T-cell (primary cell): ENCODE results near the gene KIDINS220. TPM values are rescaled to one million over a fixed set of nuclear protein-coding genes. Genes with fewer than 3 reads are reported as not detected.

ENCODE experiments used
- ATAC-seq, 4 experiments: fragments of 200-7000 bp in 3 of 4; fragments of 150-1000 bp in 1 of 4; cut with Tn5 transposase; replicated peaks in 1 of 4; 1 replicate in 3 of 4; 2 replicates in 1 of 4; pipeline ENCODE4 v1.10.0; 2021; ENCODE audit warnings: moderate library complexity in 3 of 4, mild to moderate bottlenecking in 2 of 4, moderate number of reproducible peaks in 1 of 4
- CTCF ChIA-PET, 2 donors: fragments of 300-600 bp; sonication (Branson Sonifier 250); formaldehyde crosslinking; loops; one replicate each; lab custom pipeline; 2022; ENCODE audit warnings: antibody characterized with exemption in 2 of 2; lab: Charles Lee
- POLR2A ChIA-PET, 2 donors: fragments of 300-600 bp; sonication (Branson Sonifier 250); formaldehyde crosslinking; loops; one replicate each; lab custom pipeline; 2022; ENCODE audit warnings: antibody characterized with exemption in 2 of 2; lab: Charles Lee
- DNase-seq, 35 experiments: peaks; one replicate each; pipeline versions ENCODE4 v3.0.0 to v3.0.0-alpha.2; 2013 to 2023
- H3K27ac ChIP-seq: one replicate; pipeline ENCODE4 v1.5.1; 2013; ENCODE audit warnings: low read length
- H3K27me3 ChIP-seq, 2 experiments: replicated peaks in 1 of 2; 1 replicate in 1 of 2; 2 replicates in 1 of 2; pipeline versions ENCODE4 v1.6.1 to v1.7.0; 2013; ENCODE audit warnings: low read length in 1 of 2, mixed read lengths in 1 of 2; ENCODE audit not compliant: control insufficient read depth in 2 of 2, insufficient read depth in 2 of 2; ENCODE audit errors: extremely low read depth in 1 of 2
- H3K36me3 ChIP-seq, 2 donors: 1 replicate in 1 of 2; 2 replicates in 1 of 2; pipeline versions ENCODE4 v1.6.1 to v1.7.0; 2013; ENCODE audit warnings: low read length in 1 of 2; ENCODE audit not compliant: control insufficient read depth in 2 of 2, insufficient read depth in 1 of 2; ENCODE audit errors: extremely low read depth in 1 of 2
- H3K4me1 ChIP-seq, 2 experiments: 1 replicate in 1 of 2; 2 replicates in 1 of 2; pipeline versions ENCODE4 v1.6.1 to v1.7.0; 2013; ENCODE audit warnings: low read length in 2 of 2, mixed read lengths in 1 of 2; ENCODE audit not compliant: insufficient read depth in 2 of 2, control insufficient read depth in 1 of 2; ENCODE audit errors: extremely low read depth in 1 of 2
- H3K4me3 ChIP-seq, 2 donors: 1 replicate in 1 of 2; 2 replicates in 1 of 2; pipeline versions ENCODE4 v1.5.1 to v1.7.0; 2013; ENCODE audit warnings: mild to moderate bottlenecking in 2 of 2, low read length in 1 of 2, moderate library complexity in 1 of 2; ENCODE audit not compliant: control insufficient read depth in 1 of 2; ENCODE audit errors: extremely low read depth in 1 of 2
- H3K9me3 ChIP-seq: 2 replicates; pipeline ENCODE4 v1.7.0; 2013
- H3K27ac Mint-ChIP-seq, 2 donors: one replicate each; pipeline ENCODE4 v1.8.0; 2020 to 2021; ENCODE audit warnings: mild to moderate bottlenecking in 2 of 2, mixed read lengths in 2 of 2
- H3K27me3 Mint-ChIP-seq, 2 donors: one replicate each; pipeline ENCODE4 v1.8.0; 2021 to 2022; ENCODE audit warnings: mixed read lengths in 2 of 2
- H3K36me3 Mint-ChIP-seq: one replicate; pipeline ENCODE4 v1.8.0; 2021; ENCODE audit warnings: mixed read lengths
- H3K4me1 Mint-ChIP-seq, 3 donors: one replicate each; pipeline ENCODE4 v1.8.0; 2020 to 2022; ENCODE audit warnings: mixed read lengths in 3 of 3, mild to moderate bottlenecking in 1 of 3
- H3K4me3 Mint-ChIP-seq, 3 donors: one replicate each; pipeline ENCODE4 v1.8.0; 2020 to 2022; ENCODE audit warnings: mild to moderate bottlenecking in 3 of 3, mixed read lengths in 3 of 3, moderate library complexity in 3 of 3
- H3K9me3 Mint-ChIP-seq, 3 donors: one replicate each; pipeline ENCODE4 v1.8.0; 2020 to 2022; ENCODE audit warnings: mixed read lengths in 3 of 3
- WGBS: methylation state at CpG from one replicate; pipeline ENCODE4 v1.1.5; 2013; ENCODE audit warnings: missing lambda C conversion rate; ENCODE audit not compliant: insufficient coverage; 5-methylcytosine and 5-hydroxymethylcytosine counted together
- total RNA-seq, 35 experiments: library from RNA in 6 of 35; stranded (reverse) in 6 of 35; fragments of 120-200 nt in 1 of 35; gene quantifications; one replicate each; pipeline versions ENCODE4 v1.2.1 to v1.2.4 and lab custom pipeline; 2013 to 2026

Gene KIDINS220
- total RNA-seq, 5 donors from 2014 or later (not counting 1 experiment from before 2014, with no cell fraction given): 40.0 to 50.0 (median 42.7) TPM

- no peak for ATAC-seq
- no peaks in the 10 kb centered on the region for H3K4me1 Mint-ChIP-seq
- H3K27ac Mint-ChIP-seq: no peak overlapping the region
- H3K36me3 Mint-ChIP-seq: peaks cover 31% of the 10 kb centered on the region
- WGBS: 100% methylated on average over 5 of the region's 7 CpGs
- Histone ChIP-seq H3K27ac (no peak overlapping the region), H3K27me3 (no peaks in the 10 kb centered on the region), H3K4me1 (no peaks in the 10 kb centered on the region), H3K4me3 (no peak overlapping the region), H3K9me3 (no peaks in the 10 kb centered on the region), H3K36me3 (peaks cover 0 to 15% of the 10 kb centered on the region in 2 donors)
- H3K4me3 Mint-ChIP-seq: no peak overlapping the region
- CTCF ChIA-PET: no interaction called here
- DNase-seq: no peak
- POLR2A ChIA-PET: no interaction called here
- no peaks in the 10 kb centered on the region for H3K27me3 Mint-ChIP-seq
- no peaks in the 10 kb centered on the region for H3K9me3 Mint-ChIP-seq
These were observed 111.6 kb downstream of the KIDINS220 start for GRCh38 chr2:8725838-8726237.

GRCh38 chr2:8722986-8723385 is 114.4 kb downstream of the KIDINS220 start:
- H3K27ac Mint-ChIP-seq: no peak overlapping the region
- Histone ChIP-seq H3K9me3 (no peaks in the 10 kb centered on the region), H3K27me3 (no peaks in the 10 kb centered on the region), H3K36me3 (no peaks in the 10 kb centered on the region), H3K27ac (no peak overlapping the region), H3K4me3 (no peak overlapping the region), H3K4me1 (no peaks in the 10 kb centered on the region)
- H3K36me3 Mint-ChIP-seq: peaks cover 5% of the 10 kb centered on the region
- 100% methylated on average over 3 of the region's 10 CpGs for WGBS
- H3K27me3 Mint-ChIP-seq: no peaks in the 10 kb centered on the region
- ChIA-PET POLR2A (no interaction called here), CTCF (no interaction called here)
- no peaks in the 10 kb centered on the region for H3K9me3 Mint-ChIP-seq
- DNase-seq: no peak
- H3K4me3 Mint-ChIP-seq: no peak overlapping the region
- no peak for ATAC-seq
- H3K4me1 Mint-ChIP-seq: no peaks in the 10 kb centered on the region

- H3K27me3 ChIP-seq: no peaks in the 10 kb centered on the region
- no peaks in the 10 kb centered on the region for H3K27me3 Mint-ChIP-seq
- no peaks in the 10 kb centered on the region for H3K4me1 ChIP-seq
- ChIA-PET POLR2A (interaction anchor here (0.6 kb wide), 2 partner anchors 37 to 1565 kb away, joined by 3 to 7 read pairs; no protein-coding TSS in a partner anchor), CTCF (no interaction called here)
- H3K36me3 Mint-ChIP-seq: peaks cover 2% of the 10 kb centered on the region
- no peaks in the 10 kb centered on the region for H3K36me3 ChIP-seq
- H3K9me3 ChIP-seq: no peaks in the 10 kb centered on the region
- DNase-seq (no peak), ATAC-seq (no peak)
- no peak overlapping the region for H3K4me3 ChIP-seq
- WGBS: 100% methylated on average over 3 of the region's 3 CpGs
- H3K9me3 Mint-ChIP-seq: no peaks in the 10 kb centered on the region
- H3K4me3 Mint-ChIP-seq: no peak overlapping the region
- no peak overlapping the region for H3K27ac ChIP-seq
- no peak overlapping the region for H3K27ac Mint-ChIP-seq
- no peaks in the 10 kb centered on the region for H3K4me1 Mint-ChIP-seq
These were observed 116.0 kb downstream of the KIDINS220 start for GRCh38 chr2:8721410-8721809.

GRCh38 chr2:8720741-8721140 is 116.7 kb downstream of the KIDINS220 start:
- Histone ChIP-seq H3K36me3 (no peaks in the 10 kb centered on the region), H3K4me3 (no peak overlapping the region), H3K9me3 (no peaks in the 10 kb centered on the region), H3K4me1 (no peaks in the 10 kb centered on the region), H3K27ac (no peak overlapping the region), H3K27me3 (no peaks in the 10 kb centered on the region)
- Mint-ChIP-seq H3K27ac (no peak overlapping the region), H3K27me3 (peaks cover 3 to 4% of the 10 kb centered on the region in 2 donors), H3K4me1 (no peaks in the 10 kb centered on the region), H3K36me3 (no peaks in the 10 kb centered on the region), H3K4me3 (no peak overlapping the region), H3K9me3 (peaks cover under 1 to 5% (median 2%) of the 10 kb centered on the region in 3 donors)
- POLR2A ChIA-PET: no interaction called here
- CTCF ChIA-PET: no interaction called here
- WGBS: no CpG with 5 or more reads among the region's 3 CpGs
- no peak for DNase-seq
- no peak for ATAC-seq

GRCh38 chr2:8719528-8719927 is 117.9 kb downstream of the KIDINS220 start:
- H3K27ac Mint-ChIP-seq: no peak overlapping the region
- CTCF ChIA-PET: no interaction called here

GRCh38 chr2:8714971-8715370 is 122.4 kb downstream of the KIDINS220 start:
- no peak overlapping the region for H3K27ac Mint-ChIP-seq
- H3K4me1 Mint-ChIP-seq: no peaks in the 10 kb centered on the region
- H3K27me3 Mint-ChIP-seq: peaks cover 12 to 15% of the 10 kb centered on the region in 2 donors
- no peaks in the 10 kb centered on the region for H3K9me3 ChIP-seq
- no peak for DNase-seq
- H3K36me3 ChIP-seq: no peaks in the 10 kb centered on the region
- no peak overlapping the region for H3K4me3 Mint-ChIP-seq
- ATAC-seq: no peak
- peaks cover 0 to 15% of the 10 kb centered on the region in 2 experiments for H3K27me3 ChIP-seq
- H3K9me3 Mint-ChIP-seq: peaks cover 3 to 8% (median 4%) of the 10 kb centered on the region in 3 donors
- no peak overlapping the region for H3K4me3 ChIP-seq
- H3K27ac ChIP-seq: no peak overlapping the region
- CTCF ChIA-PET: no interaction called here
- H3K36me3 Mint-ChIP-seq: no peaks in the 10 kb centered on the region
- 78% methylated on average over 4 of the region's 5 CpGs for WGBS
- POLR2A ChIA-PET: no interaction called here
- no peaks in the 10 kb centered on the region for H3K4me1 ChIP-seq

More at GRCh38 chr2:8719528-8719927, 117.9 kb downstream of the KIDINS220 start:
- no peak overlapping the region for H3K27ac ChIP-seq
- H3K4me1 ChIP-seq: no peaks in the 10 kb centered on the region
- ATAC-seq (no peak), DNase-seq (no peak)
- WGBS: 100% methylated on average over 1 of the region's 3 CpGs
- H3K9me3 ChIP-seq: no peaks in the 10 kb centered on the region
- POLR2A ChIA-PET: interaction anchor here (0.6 kb wide), 2 partner anchors 13 to 959 kb away, joined by 3 to 6 read pairs; no protein-coding TSS in a partner anchor
- H3K4me1 Mint-ChIP-seq: no peaks in the 10 kb centered on the region
- H3K27me3 ChIP-seq: peaks cover 0 to 2% of the 10 kb centered on the region in 2 experiments
- no peak overlapping the region for H3K4me3 ChIP-seq
- peaks cover 3 to 8% (median 4%) of the 10 kb centered on the region in 3 donors for H3K9me3 Mint-ChIP-seq
- no peak overlapping the region for H3K4me3 Mint-ChIP-seq
- peaks cover 6% of the 10 kb centered on the region in 2 donors for H3K27me3 Mint-ChIP-seq
- no peaks in the 10 kb centered on the region for H3K36me3 ChIP-seq
- no peaks in the 10 kb centered on the region for H3K36me3 Mint-ChIP-seq

GRCh38 chr2:8714283-8714682 is 123.1 kb downstream of the KIDINS220 start:
- peaks cover 0 to 20% of the 10 kb centered on the region in 2 experiments for H3K27me3 ChIP-seq
- ChIA-PET CTCF (no interaction called here), POLR2A (no interaction called here)
- Mint-ChIP-seq H3K27me3 (peaks cover 15 to 20% of the 10 kb centered on the region in 2 donors), H3K4me1 (no peaks in the 10 kb centered on the region), H3K36me3 (no peaks in the 10 kb centered on the region), H3K27ac (no peak overlapping the region), H3K4me3 (no peak overlapping the region), H3K9me3 (peaks cover 3 to 8% (median 4%) of the 10 kb centered on the region in 3 donors)
- ATAC-seq: no peak
- H3K4me1 ChIP-seq: no peaks in the 10 kb centered on the region
- DNase-seq: no peak
- no peak overlapping the region for H3K27ac ChIP-seq
- no peak overlapping the region for H3K4me3 ChIP-seq
- 92% methylated on average over 5 of the region's 7 CpGs for WGBS
- no peaks in the 10 kb centered on the region for H3K9me3 ChIP-seq
- H3K36me3 ChIP-seq: no peaks in the 10 kb centered on the region
